ENCODE results near the gene RTL1.

Gene RTL1

DNA sequence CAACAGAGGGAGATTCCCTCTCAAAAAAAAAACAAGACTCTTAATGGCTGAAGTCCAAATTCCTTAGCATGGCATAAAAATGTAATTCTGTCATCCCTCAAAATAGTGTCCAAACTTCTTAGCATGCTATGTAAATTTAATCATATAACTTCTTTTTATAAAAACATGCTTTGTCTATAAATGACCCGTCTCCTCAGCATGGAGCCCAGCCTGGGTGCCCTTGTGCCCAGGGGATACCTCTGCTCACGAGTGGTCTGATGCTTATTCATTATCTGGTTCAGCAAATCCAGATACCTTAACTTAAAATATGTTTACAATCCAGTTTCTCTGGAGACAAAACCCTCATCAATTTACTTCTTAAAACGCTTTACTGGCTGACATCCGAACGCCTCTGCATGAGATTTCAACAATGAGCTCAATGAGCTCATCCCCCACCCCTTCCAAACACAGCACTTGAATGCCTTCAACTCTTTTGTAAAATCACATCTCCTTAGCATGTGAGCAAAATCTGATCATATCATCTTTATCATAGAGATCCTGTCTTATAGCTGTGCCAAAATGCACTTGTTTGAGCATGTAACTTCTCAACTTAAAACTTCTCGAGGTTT, 15.7 kb downstream of the RTL1 start:
- TF ChIP-seq, protein P1, sequence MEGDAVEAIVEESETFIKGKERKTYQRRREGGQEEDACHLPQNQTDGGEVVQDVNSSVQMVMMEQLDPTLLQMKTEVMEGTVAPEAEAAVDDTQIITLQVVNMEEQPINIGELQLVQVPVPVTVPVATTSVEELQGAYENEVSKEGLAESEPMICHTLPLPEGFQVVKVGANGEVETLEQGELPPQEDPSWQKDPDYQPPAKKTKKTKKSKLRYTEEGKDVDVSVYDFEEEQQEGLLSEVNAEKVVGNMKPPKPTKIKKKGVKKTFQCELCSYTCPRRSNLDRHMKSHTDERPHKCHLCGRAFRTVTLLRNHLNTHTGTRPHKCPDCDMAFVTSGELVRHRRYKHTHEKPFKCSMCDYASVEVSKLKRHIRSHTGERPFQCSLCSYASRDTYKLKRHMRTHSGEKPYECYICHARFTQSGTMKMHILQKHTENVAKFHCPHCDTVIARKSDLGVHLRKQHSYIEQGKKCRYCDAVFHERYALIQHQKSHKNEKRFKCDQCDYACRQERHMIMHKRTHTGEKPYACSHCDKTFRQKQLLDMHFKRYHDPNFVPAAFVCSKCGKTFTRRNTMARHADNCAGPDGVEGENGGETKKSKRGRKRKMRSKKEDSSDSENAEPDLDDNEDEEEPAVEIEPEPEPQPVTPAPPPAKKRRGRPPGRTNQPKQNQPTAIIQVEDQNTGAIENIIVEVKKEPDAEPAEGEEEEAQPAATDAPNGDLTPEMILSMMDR (IDR thresholded peaks at IDR 0.05; ENCODE audit: low read depth, low read length) = no peak
- DNase-seq = no peak
- Histone ChIP-seq H3K9me3 (ENCODE audit: severe bottlenecking) (peaks cover 5% of the 10 kb centered on the region), H3K27me3 (ENCODE audit: insufficient read depth, low read depth, severe bottlenecking) (peaks cover 43% of the 10 kb centered on the region), H3K4me3 (ENCODE audit: low read depth, low read length) (no peak overlapping the region), H3K27ac (no peak overlapping the region), H3K36me3 (no peaks in the 10 kb centered on the region)

DNA sequence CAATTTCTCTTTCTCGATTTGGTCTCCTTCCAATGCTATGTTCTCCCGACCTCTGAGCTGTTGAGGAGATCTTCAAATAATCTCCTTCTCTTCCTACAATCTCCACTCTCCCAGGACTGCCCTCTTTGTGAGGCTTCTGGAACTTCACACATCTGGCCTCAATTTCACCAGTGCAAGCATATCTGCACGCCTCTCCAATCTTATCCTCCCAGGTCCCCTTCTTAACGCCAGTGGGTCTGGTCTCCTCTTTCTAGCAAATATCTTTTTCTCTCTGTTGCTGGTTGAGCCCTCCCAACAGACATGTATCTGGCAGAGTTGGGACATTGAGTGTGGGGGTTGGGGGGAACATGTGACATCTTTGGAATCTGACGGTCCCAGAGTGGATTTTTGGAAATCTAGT, 17.9 kb downstream of the RTL1 start:
- H3K27ac ChIP-seq = no peak overlapping the region
- TF ChIP-seq, protein P1 (IDR thresholded peaks at IDR 0.05; ENCODE audit: low read depth, low read length) = no peak
- no peak overlapping the region for H3K4me3 ChIP-seq (ENCODE audit: low read depth, low read length)
- no peaks in the 10 kb centered on the region for H3K36me3 ChIP-seq
- peaks cover 5% of the 10 kb centered on the region for H3K9me3 ChIP-seq (ENCODE audit: severe bottlenecking)
- peaks cover 43% of the 10 kb centered on the region for H3K27me3 ChIP-seq (ENCODE audit: insufficient read depth, low read depth, severe bottlenecking)
- DNase-seq = no peak

DNA sequence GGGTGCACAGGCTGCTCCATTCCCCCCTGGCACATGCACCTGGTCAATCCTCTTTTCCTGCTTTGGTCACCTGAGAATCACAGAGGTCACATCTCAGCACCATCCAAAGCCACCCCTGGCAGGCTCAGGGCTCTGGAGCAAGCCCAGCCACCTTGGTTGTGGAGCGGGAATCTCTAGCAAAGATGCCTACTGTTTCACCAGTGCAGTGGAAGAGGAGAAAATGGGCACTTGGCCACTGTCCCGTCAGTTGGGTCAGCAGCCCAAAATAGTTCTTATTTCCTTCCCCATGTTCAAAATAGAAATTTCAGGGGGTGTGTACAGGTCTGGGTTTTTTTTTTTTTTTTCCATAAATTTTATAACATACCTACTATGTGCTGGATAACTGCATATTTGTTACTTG, 18.3 kb downstream of the RTL1 start:
- Histone ChIP-seq H3K9me3 (ENCODE audit: severe bottlenecking) (peaks cover 5% of the 10 kb centered on the region), H3K27ac (no peak overlapping the region), H3K36me3 (no peaks in the 10 kb centered on the region), H3K4me3 (ENCODE audit: low read depth, low read length) (no peak overlapping the region), H3K27me3 (ENCODE audit: insufficient read depth, low read depth, severe bottlenecking) (peaks cover 43% of the 10 kb centered on the region)
- DNase-seq = no peak
- TF ChIP-seq, protein P1 (IDR thresholded peaks at IDR 0.05; ENCODE audit: low read depth, low read length) = no peak

DNA sequence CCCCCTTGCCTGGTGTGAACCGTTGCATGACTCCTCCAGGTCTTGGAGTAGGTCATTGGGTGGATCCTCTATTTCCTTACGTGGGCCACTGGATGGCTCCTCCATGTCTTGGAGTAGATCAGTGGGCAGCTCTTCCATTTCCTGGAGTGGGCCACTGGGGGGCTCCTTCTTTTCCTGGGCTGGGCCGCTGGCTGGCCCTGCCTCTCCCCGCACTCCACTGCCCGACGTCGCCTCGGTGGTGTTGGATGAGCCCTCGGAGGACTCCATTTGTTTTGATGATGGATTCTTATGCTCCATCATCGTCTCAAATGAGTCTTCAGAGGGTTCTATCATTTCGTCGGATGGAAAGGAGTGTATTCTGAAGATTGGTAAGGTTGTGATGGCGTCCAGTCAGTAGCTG, 19.1 kb downstream of the RTL1 start:
- TF ChIP-seq, protein P1 (IDR thresholded peaks at IDR 0.05; ENCODE audit: low read depth, low read length) = no peak
- H3K36me3 ChIP-seq = no peaks in the 10 kb centered on the region
- H3K9me3 ChIP-seq (ENCODE audit: severe bottlenecking) = peaks cover 5% of the 10 kb centered on the region
- H3K27ac ChIP-seq = no peak overlapping the region
- DNase-seq = no peak
- H3K27me3 ChIP-seq (ENCODE audit: insufficient read depth, low read depth, severe bottlenecking) = peaks cover 43% of the 10 kb centered on the region
- no peak overlapping the region for H3K4me3 ChIP-seq (ENCODE audit: low read depth, low read length)

DNA sequence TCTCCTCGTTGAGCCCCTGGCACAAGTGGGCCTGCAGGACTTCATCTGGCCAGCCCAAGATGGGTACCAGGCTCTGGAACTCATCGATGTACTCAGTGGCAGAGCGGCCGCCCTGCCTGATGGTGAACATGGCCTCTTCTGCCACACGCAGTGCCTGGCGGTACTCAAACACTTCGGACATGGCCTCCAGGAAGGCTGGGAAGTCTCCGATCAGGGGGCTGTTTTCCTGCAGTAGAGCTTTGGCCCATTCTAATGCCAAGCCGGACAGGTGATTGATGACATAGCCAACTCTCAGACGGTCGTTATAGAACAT, 19.8 kb downstream of the RTL1 start:
- TF ChIP-seq, protein P1 (IDR thresholded peaks at IDR 0.05; ENCODE audit: low read depth, low read length) = no peak
- no peak overlapping the region for H3K27ac ChIP-seq
- DNase-seq = no peak
- no peaks in the 10 kb centered on the region for H3K36me3 ChIP-seq
- no peak overlapping the region for H3K4me3 ChIP-seq (ENCODE audit: low read depth, low read length)
- H3K27me3 ChIP-seq (ENCODE audit: insufficient read depth, low read depth, severe bottlenecking) = peaks cover 46% of the 10 kb centered on the region
- H3K9me3 ChIP-seq (ENCODE audit: severe bottlenecking) = peaks cover 5% of the 10 kb centered on the region

Data from WERI-Rb-1 (cell line).